NCI-H774 (cell line): ENCODE results near the gene BTAF1.

Source experiments
- DNase-seq: peaks from one replicate; lab custom pipeline; 2025; lab: John Stamatoyannopoulos, UW

Gene BTAF1

GRCh38 chr10:92052088-92052487 lies 128.5 kb downstream of the BTAF1 start:
- DNase-seq, result no peak

DNA sequence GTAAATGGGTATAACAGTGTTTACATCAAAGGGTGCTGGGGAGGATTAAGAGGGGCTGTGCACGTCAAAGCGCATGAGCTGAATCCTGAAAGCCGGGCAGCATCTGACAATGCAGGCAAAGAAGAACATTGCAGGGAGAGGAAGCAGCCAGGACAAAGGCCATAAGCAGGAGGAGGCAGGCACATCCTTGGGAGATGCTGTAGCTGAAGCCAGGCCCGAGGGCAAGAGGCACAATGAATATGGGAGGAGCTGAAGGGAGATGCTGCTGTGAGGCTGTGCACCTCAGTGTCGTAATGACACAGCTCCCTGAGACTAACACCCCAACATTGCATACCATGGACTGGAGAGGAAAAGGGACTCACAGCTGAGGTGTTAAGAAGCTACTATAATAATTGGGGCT lies 129.2 kb downstream of the BTAF1 start:
- no peak for DNase-seq

- DNase-seq, result no peak
Observed at GRCh38 chr10:92054807-92055206, 131.2 kb downstream of the BTAF1 start.

GRCh38 chr10:92062273-92062672 lies 138.7 kb downstream of the BTAF1 start:
- DNase-seq, result no peak

- DNase-seq, result no peak
Observed at GRCh38 chr10:92064506-92064905, 140.9 kb downstream of the BTAF1 start.

GRCh38 chr10:92066386-92066785 lies 142.8 kb downstream of the BTAF1 start:
- no peak for DNase-seq

DNA sequence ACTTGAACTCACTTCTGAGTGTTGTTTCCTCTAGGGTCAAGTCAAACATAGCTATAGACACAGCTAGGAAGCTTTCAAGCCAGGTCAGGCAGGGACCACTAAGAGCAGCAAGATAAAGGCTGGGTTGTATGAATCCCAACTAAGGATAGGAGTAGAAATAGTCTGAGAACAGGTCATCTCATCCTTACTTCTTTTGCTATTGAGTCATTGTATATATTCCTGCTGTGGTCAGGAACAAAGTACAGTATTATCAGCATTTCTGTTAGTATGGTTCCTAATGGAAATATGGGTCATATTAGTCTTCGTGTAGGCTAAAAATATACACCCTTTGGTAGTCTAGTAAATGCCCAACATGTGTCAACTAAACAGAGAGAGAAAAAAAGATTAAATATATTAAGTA lies 145.3 kb downstream of the BTAF1 start:
- DNase-seq, result no peak

GRCh38 chr10:92074126-92074887 lies 150.7 kb downstream of the BTAF1 start:
- DNase-seq, result no peak

DNA sequence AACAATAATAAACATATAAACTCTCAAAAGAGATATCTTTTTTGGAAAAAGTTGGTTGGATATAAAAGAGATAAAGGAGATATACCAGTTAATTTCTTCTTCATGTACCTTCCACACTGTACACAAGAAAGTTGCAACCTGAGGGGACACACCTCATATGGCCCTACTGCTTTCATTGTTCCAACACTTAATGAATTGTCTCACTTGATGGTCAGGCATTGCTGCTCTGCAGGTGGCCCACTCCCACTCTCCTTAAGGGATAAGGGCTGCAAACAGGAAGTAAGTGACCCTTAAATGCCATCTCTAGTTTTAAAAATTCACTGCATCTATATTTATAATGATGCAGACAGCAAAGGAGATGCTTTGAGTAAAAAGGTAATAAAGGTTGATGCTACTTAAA lies 152.3 kb downstream of the BTAF1 start:
- no peak for DNase-seq

DNA sequence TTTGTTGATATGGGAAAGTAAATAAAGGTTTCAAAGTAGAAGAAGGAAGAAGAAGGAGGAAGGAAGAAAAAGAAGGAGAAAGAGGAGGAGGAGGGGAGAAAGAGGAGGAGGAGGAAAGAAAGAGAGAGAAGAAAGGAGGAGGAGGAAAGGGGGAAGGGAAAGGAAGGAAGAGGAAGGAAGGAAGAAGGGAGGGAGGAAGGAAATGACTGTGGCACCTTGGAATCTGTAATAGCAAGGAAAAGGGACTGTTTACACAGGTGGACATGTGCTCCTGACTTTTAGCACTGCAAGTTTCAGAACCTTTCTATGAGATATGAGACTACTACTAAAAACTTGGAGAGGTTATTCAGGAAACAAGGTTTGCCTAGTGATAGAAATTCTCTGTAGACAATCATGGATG lies 153.2 kb downstream of the BTAF1 start:
- no peak for DNase-seq

DNA sequence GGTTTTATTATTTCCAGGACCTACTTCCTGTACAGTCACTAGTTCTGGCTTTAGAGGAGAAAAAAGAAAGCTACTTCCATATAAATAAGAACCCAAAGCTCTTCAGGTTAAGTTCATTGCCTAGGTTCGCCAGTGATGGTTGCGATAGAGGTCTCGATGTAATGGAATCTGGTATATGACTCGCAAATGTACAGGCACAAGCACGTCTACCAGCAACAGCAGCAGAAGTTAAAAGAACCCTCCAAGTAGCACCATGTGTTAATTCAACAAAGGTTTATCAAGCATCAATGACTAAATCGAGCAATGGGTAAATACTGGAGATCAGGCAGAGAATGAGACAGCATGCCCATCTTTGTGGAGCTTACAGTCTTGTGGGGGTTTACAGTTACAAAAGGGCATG lies 155.4 kb downstream of the BTAF1 start:
- no peak for DNase-seq
